Testis (tissue), 3 donors: ENCODE measurements around the gene TLE6. TPM values are rescaled to one million over a fixed set of nuclear protein-coding genes. Genes with fewer than 3 reads are reported as not detected.

Source experiments
- DNase-seq: peaks from one replicate; pipeline ENCODE4 v3.0.0-alpha.2; 2019
- H3K27ac ChIP-seq, 2 donors: fragments of 200-600 bp; sonication (generic); one replicate each; pipeline ENCODE4 v1.5.1; 2019
- H3K27me3 ChIP-seq: fragments of 200-600 bp; sonication (generic); one replicate; pipeline ENCODE4 v1.5.1; 2019
- H3K36me3 ChIP-seq: fragments of 200-600 bp; sonication (generic); one replicate; pipeline ENCODE4 v1.5.1; 2017; ENCODE audit warnings: low read depth; ENCODE audit errors: missing control alignments
- H3K4me1 ChIP-seq: fragments of 200-600 bp; sonication (generic); one replicate; pipeline ENCODE4 v1.5.1; 2019
- H3K4me3 ChIP-seq, 2 donors: fragments of 200-600 bp; sonication (generic); one replicate each; pipeline ENCODE4 v1.5.1; 2017 to 2019
- H3K9me3 ChIP-seq: fragments of 200-600 bp; sonication (generic); one replicate; pipeline ENCODE4 v1.5.1; 2017
- CTCF ChIP-seq, 3 experiments: fragments of 450-650 bp in 2 of 3; fragments of 200-600 bp in 1 of 3; sonication (generic) in 1 of 3; IDR thresholded peaks; one replicate each; pipeline ENCODE4 v1.5.1; 2016 to 2019; ENCODE audit warnings: antibody characterized with exemption in 3 of 3, mild to moderate bottlenecking in 2 of 3, moderate library complexity in 1 of 3
- POLR2A ChIP-seq: fragments of 450-650 bp; IDR thresholded peaks from one replicate; pipeline ENCODE4 v1.6.1; 2017; ENCODE audit warnings: antibody characterized with exemption, mild to moderate bottlenecking, moderate library complexity
- WGBS, 2 donors: methylation state at CpG; one replicate each; pipeline ENCODE4 v1.1.5; 2018; 5-methylcytosine and 5-hydroxymethylcytosine counted together
- intact Hi-C: fragments of 100-400 bp; cut with DNase I; formaldehyde crosslinking; loops from one replicate; pipeline ENCODE4 v1.15.1; 2023; ENCODE audit warnings: low total_unique reads
- polyA plus RNA-seq: library from polyadenylated mRNA; stranded (reverse); fragments of 350-450 nt; fragmentation: Illumina TruSeq; extraction: RNeasy Lipid Tissue Mini Kit (QIAGEN cat#74804); gene quantifications from one replicate; pipeline ENCODE4 v1.2.3, GENCODE V29; 2014; ENCODE audit warnings: low read depth, low replicate concordance; ENCODE audit not compliant: insufficient read depth
- total RNA-seq, 2 donors: library from RNA; depleted of rRNA; stranded (reverse); fragments of >200 nt; gene quantifications; one replicate each; pipeline ENCODE4 v1.2.3, GENCODE V29; 2016

Gene TLE6
- total and polyA plus RNA-seq, 3 donors from 2014 or later = 8.1 to 12.5 (median 9.1) TPM

- no peaks in the 10 kb centered on the region for H3K36me3 ChIP-seq
- H3K27ac ChIP-seq = no peak overlapping the region
- intact Hi-C loops = no loop called here
- H3K9me3 ChIP-seq = no peaks in the 10 kb centered on the region
- no peaks in the 10 kb centered on the region for H3K4me1 ChIP-seq
- TF ChIP-seq POLR2A = no peak
- TF ChIP-seq CTCF (IDR thresholded peaks at IDR 0.05) = no peak
- no peak overlapping the region for H3K4me3 ChIP-seq
- DNase-seq = no peak
- no peaks in the 10 kb centered on the region for H3K27me3 ChIP-seq
- 84 to 88% methylated on average over 15 of the region's 15 CpGs for WGBS, 2 donors
Observed at GRCh38 chr19:2994588-2995131, 17.3 kb downstream of the TLE6 start.

- TF ChIP-seq POLR2A (no peak), CTCF (IDR thresholded peaks at IDR 0.05) (no peak)
- Histone ChIP-seq H3K27ac (no peak overlapping the region), H3K36me3 (no peaks in the 10 kb centered on the region), H3K9me3 (no peaks in the 10 kb centered on the region), H3K27me3 (no peaks in the 10 kb centered on the region), H3K4me3 (no peak overlapping the region), H3K4me1 (peaks cover 3% of the 10 kb centered on the region)
- 76 to 80% methylated on average over 13 of the region's 13 CpGs for WGBS, 2 donors
- intact Hi-C loops = no loop called here
- DNase-seq = no peak
Observed at GRCh38 chr19:2997720-2998119, 20.4 kb downstream of the TLE6 start.

GRCh38 chr19:2998642-2999041, 21.3 kb downstream of the TLE6 start:
- Histone ChIP-seq H3K36me3 (no peaks in the 10 kb centered on the region), H3K27ac (no peak overlapping the region), H3K4me1 (peaks cover 3% of the 10 kb centered on the region), H3K27me3 (no peaks in the 10 kb centered on the region), H3K4me3 (no peak overlapping the region), H3K9me3 (no peaks in the 10 kb centered on the region)
- DNase-seq = no peak
- WGBS, 2 donors = 86 to 94% methylated on average over 11 of the region's 11 CpGs
- TF ChIP-seq CTCF (IDR thresholded peaks at IDR 0.05) (no peak), POLR2A (no peak)
- intact Hi-C loops = no loop called here

DNA sequence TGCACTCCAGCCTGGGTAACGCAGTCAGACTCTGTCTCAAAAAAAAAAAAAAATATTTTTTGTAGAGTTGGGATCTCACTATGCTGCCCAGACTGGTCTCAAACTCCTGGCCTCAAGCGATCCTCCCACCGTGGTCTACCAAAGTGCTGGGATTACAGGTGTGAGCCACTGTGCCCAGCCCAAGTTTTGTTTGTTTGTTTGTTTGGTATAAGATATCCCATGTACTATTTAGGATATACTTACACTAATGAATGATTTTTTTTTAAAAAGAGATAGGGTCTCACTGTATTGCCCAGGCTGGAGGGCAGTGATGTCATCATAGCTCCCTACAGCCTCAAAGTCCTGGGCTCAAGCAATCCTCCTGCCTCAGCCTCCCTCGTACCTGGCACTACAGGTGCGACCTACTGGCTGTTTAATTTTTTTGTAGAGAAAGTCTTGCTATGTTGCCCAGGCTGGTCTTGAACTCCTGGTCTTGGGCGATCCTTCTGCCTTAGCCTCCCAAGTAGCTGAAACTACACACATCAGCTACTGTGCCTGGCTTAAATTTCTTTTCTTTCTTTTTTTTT, 24.0 kb downstream of the TLE6 start:
- TF ChIP-seq CTCF (IDR thresholded peaks at IDR 0.05) = no peak
- TF ChIP-seq POLR2A = no peak
- DNase-seq = no peak
- H3K36me3 ChIP-seq = no peaks in the 10 kb centered on the region
- H3K27me3 ChIP-seq = no peaks in the 10 kb centered on the region
- H3K27ac ChIP-seq = no peak overlapping the region
- H3K4me1 ChIP-seq = peaks cover 3% of the 10 kb centered on the region
- H3K4me3 ChIP-seq = no peak overlapping the region
- no peaks in the 10 kb centered on the region for H3K9me3 ChIP-seq
- 92 to 96% methylated on average over 6 of the region's 6 CpGs for WGBS, 2 donors
- intact Hi-C loops = no loop called here

GRCh38 chr19:3003046-3003445, 25.7 kb downstream of the TLE6 start:
- H3K36me3 ChIP-seq = no peaks in the 10 kb centered on the region
- H3K4me3 ChIP-seq = no peak overlapping the region
- H3K4me1 ChIP-seq = peaks cover 3% of the 10 kb centered on the region
- 67 to 79% methylated on average over 6 to 7 of the region's 7 CpGs for WGBS, 2 donors
- no peak overlapping the region for H3K27ac ChIP-seq
- intact Hi-C loops = no loop called here
- no peaks in the 10 kb centered on the region for H3K9me3 ChIP-seq
- TF ChIP-seq CTCF (IDR thresholded peaks at IDR 0.05) = no peak
- no peak for TF ChIP-seq POLR2A
- no peaks in the 10 kb centered on the region for H3K27me3 ChIP-seq
- peak; percentile 81 for DNase-seq
